ENCODE data around the gene NLN.
A peak's percentile ranks its signal among the peaks of the same experiment; 100 is the strongest.

The NLN gene

DNA sequence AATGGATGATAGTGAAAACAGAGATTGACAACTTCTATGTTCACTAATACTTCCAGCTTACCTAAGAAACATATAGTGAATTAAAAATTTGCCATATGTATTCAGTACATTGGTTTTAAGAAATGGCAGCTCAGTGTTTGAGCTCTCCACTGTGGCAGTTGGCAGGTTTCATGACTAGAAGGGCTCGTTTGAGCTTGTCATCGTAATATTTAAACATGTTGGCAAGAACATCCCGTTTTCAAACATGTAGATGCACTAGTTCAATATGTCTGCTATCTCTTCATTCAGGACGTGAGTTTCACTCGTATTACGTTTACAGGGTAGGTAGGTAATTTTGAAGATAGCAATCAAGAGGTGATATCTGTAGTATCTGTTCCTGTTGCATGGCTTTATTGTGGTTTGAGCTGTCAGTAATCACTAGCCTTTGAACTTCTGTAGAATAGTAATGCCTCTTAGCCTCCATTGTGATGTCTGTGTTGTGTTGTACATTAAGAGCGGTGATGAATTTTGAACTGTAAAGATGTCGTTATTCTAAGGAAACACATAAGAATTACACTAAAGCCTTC is 74.8 kb downstream of the NLN start:
- TF ChIP-seq, protein P1, sequence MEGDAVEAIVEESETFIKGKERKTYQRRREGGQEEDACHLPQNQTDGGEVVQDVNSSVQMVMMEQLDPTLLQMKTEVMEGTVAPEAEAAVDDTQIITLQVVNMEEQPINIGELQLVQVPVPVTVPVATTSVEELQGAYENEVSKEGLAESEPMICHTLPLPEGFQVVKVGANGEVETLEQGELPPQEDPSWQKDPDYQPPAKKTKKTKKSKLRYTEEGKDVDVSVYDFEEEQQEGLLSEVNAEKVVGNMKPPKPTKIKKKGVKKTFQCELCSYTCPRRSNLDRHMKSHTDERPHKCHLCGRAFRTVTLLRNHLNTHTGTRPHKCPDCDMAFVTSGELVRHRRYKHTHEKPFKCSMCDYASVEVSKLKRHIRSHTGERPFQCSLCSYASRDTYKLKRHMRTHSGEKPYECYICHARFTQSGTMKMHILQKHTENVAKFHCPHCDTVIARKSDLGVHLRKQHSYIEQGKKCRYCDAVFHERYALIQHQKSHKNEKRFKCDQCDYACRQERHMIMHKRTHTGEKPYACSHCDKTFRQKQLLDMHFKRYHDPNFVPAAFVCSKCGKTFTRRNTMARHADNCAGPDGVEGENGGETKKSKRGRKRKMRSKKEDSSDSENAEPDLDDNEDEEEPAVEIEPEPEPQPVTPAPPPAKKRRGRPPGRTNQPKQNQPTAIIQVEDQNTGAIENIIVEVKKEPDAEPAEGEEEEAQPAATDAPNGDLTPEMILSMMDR (conservative IDR thresholded peaks at IDR 0.05) = no peak
- H3K27ac ChIP-seq = no peak overlapping the region

DNA sequence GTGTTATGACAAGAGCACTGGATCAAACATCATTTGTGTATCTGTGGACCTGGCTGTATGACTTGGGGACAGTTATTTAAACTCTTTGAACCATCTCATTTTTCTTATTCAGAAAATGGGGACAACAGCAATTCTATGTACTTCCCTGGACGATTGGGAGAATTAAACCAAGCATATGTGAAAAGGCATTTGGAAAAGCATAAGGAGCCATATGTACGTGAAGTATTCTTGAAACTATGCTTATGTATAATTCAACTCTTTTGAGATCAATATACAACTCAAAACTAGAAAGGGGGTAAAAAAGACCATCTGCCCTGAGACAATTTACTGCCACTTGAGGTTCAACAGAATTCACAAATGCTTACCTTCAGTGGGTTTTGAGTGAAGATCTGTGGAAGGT is 75.5 kb downstream of the NLN start:
- TF ChIP-seq, protein P1 (conservative IDR thresholded peaks at IDR 0.05) = no peak
- no peak overlapping the region for H3K27ac ChIP-seq

DNA sequence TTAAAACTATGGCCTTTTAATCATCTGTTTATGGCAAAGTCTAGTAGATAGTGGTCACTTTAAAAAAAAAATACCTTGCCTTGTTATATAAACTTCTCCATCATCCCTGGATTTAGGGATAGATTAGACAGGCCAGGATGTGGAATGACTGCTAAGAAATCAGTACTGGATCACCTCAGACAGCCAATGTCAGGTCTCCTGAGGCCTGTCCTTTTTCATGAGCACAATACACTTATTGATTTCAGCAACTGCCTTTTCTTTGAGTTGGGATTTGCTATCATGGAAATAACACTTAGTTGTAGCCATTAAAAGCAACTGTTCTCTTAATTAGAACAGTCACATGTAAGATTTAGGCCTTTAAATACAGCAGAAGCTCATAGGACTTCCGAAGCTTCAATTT is 77.9 kb downstream of the NLN start:
- TF ChIP-seq, protein P1 (conservative IDR thresholded peaks at IDR 0.05) = no peak
- H3K27ac ChIP-seq = peak overlapping the region; percentile 36

DNA sequence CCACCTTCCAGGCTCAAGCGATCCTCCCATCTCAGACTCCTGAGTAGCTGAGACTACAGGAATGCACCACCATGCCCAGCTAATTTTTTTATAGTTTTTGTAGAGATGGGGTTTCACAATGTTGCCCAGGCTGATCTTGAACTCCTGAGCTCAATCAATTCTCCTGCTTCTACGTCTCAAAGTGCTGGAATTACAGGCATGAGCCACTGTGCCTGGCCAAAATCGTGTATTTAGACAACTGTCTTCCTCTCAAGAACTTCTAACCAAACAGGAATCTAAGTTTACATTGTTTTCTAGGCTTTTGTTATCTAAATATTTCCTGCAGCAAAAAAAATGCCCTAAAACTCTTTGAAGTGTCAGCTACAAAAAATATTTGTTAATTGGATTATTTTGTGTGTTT is 78.8 kb downstream of the NLN start:
- no peak overlapping the region for H3K27ac ChIP-seq
- TF ChIP-seq, protein P1 (conservative IDR thresholded peaks at IDR 0.05) = no peak

DNA sequence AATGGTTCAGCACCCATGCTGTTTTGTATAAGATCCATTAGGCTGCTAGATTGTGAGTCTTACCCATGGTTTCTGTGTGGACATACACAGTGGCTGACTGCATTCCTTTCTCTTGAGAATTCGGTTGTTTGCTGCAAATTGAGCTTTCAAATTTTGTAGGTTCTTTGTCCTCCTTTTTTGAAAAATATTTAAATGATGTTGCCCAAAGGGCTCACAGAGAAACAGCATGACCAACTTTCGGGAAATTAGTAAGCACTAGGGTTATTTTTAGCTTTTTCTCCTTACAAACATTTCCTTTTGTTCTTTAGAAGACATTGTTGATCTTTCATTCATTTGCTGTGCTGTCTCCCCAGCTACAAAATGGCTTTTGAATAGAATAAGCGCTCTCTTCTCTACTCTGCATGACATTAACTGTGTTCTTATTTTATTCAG is 79.4 kb downstream of the NLN start:
- no peak overlapping the region for H3K27ac ChIP-seq
- TF ChIP-seq, protein P1 (conservative IDR thresholded peaks at IDR 0.05) = no peak

DNA sequence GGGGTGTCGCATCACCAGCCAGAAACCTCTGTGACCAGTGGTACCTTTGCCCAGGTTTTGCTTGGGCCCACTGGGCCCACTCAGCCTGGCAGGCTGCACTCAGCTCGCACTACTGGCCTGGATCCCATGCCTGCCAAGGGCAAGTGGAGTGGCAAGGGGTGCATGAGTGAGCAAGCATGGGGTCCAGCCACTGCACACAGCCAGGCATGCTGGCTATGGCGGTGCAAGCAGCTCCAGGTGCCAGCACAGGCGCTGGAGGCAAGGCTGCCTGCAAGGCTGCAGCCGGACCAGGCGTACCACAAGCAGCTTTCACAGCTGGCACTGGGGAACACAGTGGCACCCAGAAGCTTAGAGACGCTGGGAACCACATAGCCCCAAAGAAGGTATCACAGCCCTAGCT is 80.1 kb downstream of the NLN start:
- TF ChIP-seq, protein P1 (conservative IDR thresholded peaks at IDR 0.05) = no peak
- H3K27ac ChIP-seq = no peak overlapping the region

DNA sequence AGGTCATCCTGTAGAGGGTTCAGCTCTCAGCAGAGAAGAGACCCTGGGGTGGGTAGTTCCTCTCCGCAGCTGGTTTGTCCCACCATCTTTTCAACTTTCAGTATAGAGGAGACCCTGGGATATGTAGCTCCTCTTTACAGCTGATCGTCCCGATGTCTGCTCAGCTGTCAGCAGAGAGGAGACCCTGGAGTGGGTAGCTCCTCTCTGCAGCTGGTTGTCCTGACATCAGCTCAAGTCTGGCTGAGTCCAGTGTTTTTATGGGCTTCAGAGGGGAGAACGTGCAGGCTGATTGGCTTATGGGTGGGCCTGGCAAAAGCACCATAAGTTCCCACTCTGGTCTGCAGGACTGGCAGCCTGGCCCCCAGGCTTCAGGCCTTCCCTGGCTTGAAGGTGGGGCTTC is 80.8 kb downstream of the NLN start:
- TF ChIP-seq, protein P1 (conservative IDR thresholded peaks at IDR 0.05) = no peak
- H3K27ac ChIP-seq = no peak overlapping the region
